ENCODE measurements around the gene PEDS1. TPM values are rescaled to one million over a fixed set of nuclear protein-coding genes. Genes with fewer than 3 reads are reported as not detected.
A peak's percentile ranks its signal among the peaks of the same experiment; 100 is the strongest.

The PEDS1 gene
- total RNA-seq, 2 experiments from 2014 or later = 16.0 to 17.3 TPM

- POLR2A ChIA-PET = interaction anchor here (0.5 to 0.6 kb wide), 2 partner anchors 141 to 389 kb away, joined by 3 read pairs; no protein-coding TSS in a partner anchor
- intact Hi-C loops (cut with micrococcal nuclease) = loop anchor here (5.0 kb wide), 1 partner anchor 149 kb away; no protein-coding TSS in a partner anchor
- DNase-seq = peak; percentile 39
- H3K4me3 Mint-ChIP-seq = peak overlapping the region; percentile 95
- CTCF ChIA-PET = no interaction called here
- no peak for ATAC-seq
- no peak for TF ChIP-seq CTCF (IDR thresholded peaks at IDR 0.05)
- no peaks in the 10 kb centered on the region for H3K9me3 Mint-ChIP-seq
- H3K36me3 Mint-ChIP-seq (ENCODE audit: low read depth) = peaks cover 23% of the 10 kb centered on the region
- peak overlapping the region; percentile 98 for H3K27ac Mint-ChIP-seq
- H3K27me3 Mint-ChIP-seq = no peaks in the 10 kb centered on the region
- peaks cover 17% of the 10 kb centered on the region for H3K4me1 Mint-ChIP-seq (ENCODE audit: low read depth)
Observed at GRCh38 chr20:50193199-50193835, 39.8 kb upstream of the PEDS1 start.

- peak overlapping the region; percentile 98 for H3K27ac Mint-ChIP-seq
- TF ChIP-seq CTCF (IDR thresholded peaks at IDR 0.05) = no peak
- DNase-seq (peak; percentile 94), ATAC-seq (peak; percentile 50)
- H3K27me3 Mint-ChIP-seq = no peaks in the 10 kb centered on the region
- no peaks in the 10 kb centered on the region for H3K9me3 Mint-ChIP-seq
- ChIA-PET POLR2A (interaction anchor here (0.9 to 2.0 kb wide), 7 partner anchors 9 to 326 kb away, joined by 3 to 11 read pairs (median 3); no protein-coding TSS in a partner anchor), CTCF (interaction anchor here (5.7 kb wide), 1 partner anchor 272 kb away, joined by 102 read pairs; no protein-coding TSS in a partner anchor)
- H3K36me3 Mint-ChIP-seq (ENCODE audit: low read depth) = peaks cover 23% of the 10 kb centered on the region
- peaks cover 17% of the 10 kb centered on the region for H3K4me1 Mint-ChIP-seq (ENCODE audit: low read depth)
- intact Hi-C loops (cut with micrococcal nuclease) = loop anchor here (5.0 kb wide), 1 partner anchor 150 kb away; no protein-coding TSS in a partner anchor
- H3K4me3 Mint-ChIP-seq = peak overlapping the region; percentile 95
Observed at GRCh38 chr20:50192364-50193198, 39.1 kb upstream of the PEDS1 start.

GRCh38 chr20:50191544-50192363, 38.2 kb upstream of the PEDS1 start:
- CTCF ChIA-PET = interaction anchor here (1.5 to 5.7 kb wide), 2 partner anchors 146 to 273 kb away, joined by 4 to 102 read pairs; no protein-coding TSS in a partner anchor
- Mint-ChIP-seq H3K27me3 (no peaks in the 10 kb centered on the region), H3K36me3 (ENCODE audit: low read depth) (peaks cover 23% of the 10 kb centered on the region), H3K4me3 (peak overlapping the region; percentile 95), H3K4me1 (ENCODE audit: low read depth) (peaks cover 17% of the 10 kb centered on the region), H3K9me3 (no peaks in the 10 kb centered on the region), H3K27ac (peak overlapping the region; percentile 98)
- ATAC-seq = peak; percentile 38
- DNase-seq = peak; percentile 63
- TF ChIP-seq CTCF (IDR thresholded peaks at IDR 0.05) = peak; percentile 62
- POLR2A ChIA-PET = interaction anchor here (0.7 to 2.0 kb wide), 14 partner anchors 8 to 393 kb away, joined by 3 to 11 read pairs (median 3); no protein-coding TSS in a partner anchor
- intact Hi-C loops (cut with micrococcal nuclease) = loop anchor here (5.0 kb wide), 1 partner anchor 151 kb away; no protein-coding TSS in a partner anchor

GRCh38 chr20:50191065-50191543, 37.6 kb upstream of the PEDS1 start:
- H3K27me3 Mint-ChIP-seq = peaks cover under 1% of the 10 kb centered on the region
- peaks cover 23% of the 10 kb centered on the region for H3K36me3 Mint-ChIP-seq (ENCODE audit: low read depth)
- ATAC-seq (no peak), DNase-seq (peak; percentile 69)
- intact Hi-C loops (cut with micrococcal nuclease) = loop anchor here (5.0 kb wide), 1 partner anchor 151 kb away; no protein-coding TSS in a partner anchor
- TF ChIP-seq CTCF (IDR thresholded peaks at IDR 0.05) = no peak
- CTCF ChIA-PET = interaction anchor here (1.0 to 5.7 kb wide), 3 partner anchors 147 to 273 kb away, joined by 3 to 102 read pairs (median 4); no protein-coding TSS in a partner anchor
- H3K4me1 Mint-ChIP-seq (ENCODE audit: low read depth) = peaks cover 17% of the 10 kb centered on the region
- POLR2A ChIA-PET = interaction anchor here (0.7 to 2.0 kb wide), 15 partner anchors 8 to 394 kb away, joined by 3 to 11 read pairs (median 3); no protein-coding TSS in a partner anchor
- H3K9me3 Mint-ChIP-seq = no peaks in the 10 kb centered on the region
- H3K4me3 Mint-ChIP-seq = peak overlapping the region; percentile 78
- peak overlapping the region; percentile 73 for H3K27ac Mint-ChIP-seq
